ENCODE measurements around the gene HBD. TPM values are rescaled to one million over a fixed set of nuclear protein-coding genes. Genes with fewer than 3 reads are reported as not detected.
"Not testable (repeated sequence)": the region's sequence is repeated elsewhere in the genome, so short reads cannot be mapped to it uniquely, and the experiment has no call there.

HBD gene
- total RNA-seq, 3 donors from 2014 or later: not detected

DNA sequence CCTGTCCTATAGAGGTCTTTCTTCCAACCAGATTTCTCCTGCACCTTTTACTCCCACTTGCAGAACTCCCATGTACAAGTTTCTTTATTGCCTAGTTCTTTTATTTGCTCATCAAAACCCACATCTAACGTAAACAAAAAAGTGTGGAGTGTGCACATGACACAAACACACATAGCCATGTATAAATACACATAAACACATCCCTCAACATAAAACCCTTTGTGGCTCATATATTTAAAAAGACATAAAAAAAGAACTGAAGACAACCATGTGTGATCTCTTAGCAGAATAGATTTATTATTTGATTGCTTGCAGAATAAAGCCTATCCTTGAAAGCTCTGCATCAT, 18.6 kb upstream of the HBD start:
- Histone ChIP-seq H3K4me1 (no peaks in the 10 kb centered on the region), H3K27me3 (no peaks in the 10 kb centered on the region), H3K36me3 (no peaks in the 10 kb centered on the region), H3K9me3 (no peaks in the 10 kb centered on the region), H3K4me3 (no peak overlapping the region), H3K27ac (no peak overlapping the region)
- intact Hi-C loops (cut with DNase I; ENCODE audit: low total_unique reads): no loop called here
- no peak for DNase-seq (ENCODE audit: low spot score in 2 of 2)
- TF ChIP-seq, protein P1, sequence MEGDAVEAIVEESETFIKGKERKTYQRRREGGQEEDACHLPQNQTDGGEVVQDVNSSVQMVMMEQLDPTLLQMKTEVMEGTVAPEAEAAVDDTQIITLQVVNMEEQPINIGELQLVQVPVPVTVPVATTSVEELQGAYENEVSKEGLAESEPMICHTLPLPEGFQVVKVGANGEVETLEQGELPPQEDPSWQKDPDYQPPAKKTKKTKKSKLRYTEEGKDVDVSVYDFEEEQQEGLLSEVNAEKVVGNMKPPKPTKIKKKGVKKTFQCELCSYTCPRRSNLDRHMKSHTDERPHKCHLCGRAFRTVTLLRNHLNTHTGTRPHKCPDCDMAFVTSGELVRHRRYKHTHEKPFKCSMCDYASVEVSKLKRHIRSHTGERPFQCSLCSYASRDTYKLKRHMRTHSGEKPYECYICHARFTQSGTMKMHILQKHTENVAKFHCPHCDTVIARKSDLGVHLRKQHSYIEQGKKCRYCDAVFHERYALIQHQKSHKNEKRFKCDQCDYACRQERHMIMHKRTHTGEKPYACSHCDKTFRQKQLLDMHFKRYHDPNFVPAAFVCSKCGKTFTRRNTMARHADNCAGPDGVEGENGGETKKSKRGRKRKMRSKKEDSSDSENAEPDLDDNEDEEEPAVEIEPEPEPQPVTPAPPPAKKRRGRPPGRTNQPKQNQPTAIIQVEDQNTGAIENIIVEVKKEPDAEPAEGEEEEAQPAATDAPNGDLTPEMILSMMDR (IDR thresholded peaks at IDR 0.05): no peak
- TF ChIP-seq POLR2AphosphoS5 (IDR thresholded peaks at IDR 0.05): no peak
- no peak for TF ChIP-seq POLR2A (IDR thresholded peaks at IDR 0.05)

DNA sequence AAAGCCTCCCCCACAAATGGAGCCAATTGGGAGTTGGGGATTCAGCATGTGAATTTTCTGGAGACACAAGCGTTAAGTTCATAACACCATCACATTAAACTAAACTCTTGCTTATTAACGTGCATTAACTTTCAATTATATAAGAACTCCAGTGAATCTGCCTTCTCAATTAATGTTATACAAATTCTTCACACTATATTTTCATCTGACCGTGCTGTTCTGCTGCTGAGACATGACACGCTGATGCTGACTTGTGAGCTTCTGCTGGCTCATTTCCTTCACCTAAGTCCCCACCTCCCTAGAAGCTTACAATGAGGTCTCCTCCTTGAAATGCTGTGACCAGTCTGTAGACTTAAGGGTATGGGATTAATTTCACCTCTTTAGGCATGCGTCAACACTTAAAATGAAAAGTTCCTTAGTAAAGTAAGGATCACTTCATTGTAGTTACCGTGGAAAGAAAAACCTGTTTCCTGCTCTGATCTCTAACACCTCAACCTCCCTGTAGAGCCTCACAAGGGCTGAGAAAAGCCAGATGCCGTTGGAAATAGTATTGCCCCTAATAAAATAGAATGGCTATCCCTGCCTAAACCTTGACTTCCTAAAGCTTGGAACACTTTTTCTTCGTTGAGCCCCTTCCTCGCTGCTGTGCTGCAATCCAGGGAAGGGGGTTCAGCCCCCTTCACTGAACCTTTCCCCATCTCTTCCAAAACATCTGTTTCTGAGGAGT, 18.1 kb upstream of the HBD start:
- H3K4me3 ChIP-seq: no peak overlapping the region
- no peak overlapping the region for H3K27ac ChIP-seq
- no peaks in the 10 kb centered on the region for H3K9me3 ChIP-seq
- H3K4me1 ChIP-seq: no peaks in the 10 kb centered on the region
- DNase-seq (ENCODE audit: low spot score in 2 of 2): no peak
- TF ChIP-seq, protein P1 (IDR thresholded peaks at IDR 0.05): no peak
- TF ChIP-seq POLR2A (IDR thresholded peaks at IDR 0.05): no peak
- TF ChIP-seq POLR2AphosphoS5 (IDR thresholded peaks at IDR 0.05): no peak
- no peaks in the 10 kb centered on the region for H3K36me3 ChIP-seq
- intact Hi-C loops (cut with DNase I; ENCODE audit: low total_unique reads): no loop called here
- H3K27me3 ChIP-seq: no peaks in the 10 kb centered on the region

DNA sequence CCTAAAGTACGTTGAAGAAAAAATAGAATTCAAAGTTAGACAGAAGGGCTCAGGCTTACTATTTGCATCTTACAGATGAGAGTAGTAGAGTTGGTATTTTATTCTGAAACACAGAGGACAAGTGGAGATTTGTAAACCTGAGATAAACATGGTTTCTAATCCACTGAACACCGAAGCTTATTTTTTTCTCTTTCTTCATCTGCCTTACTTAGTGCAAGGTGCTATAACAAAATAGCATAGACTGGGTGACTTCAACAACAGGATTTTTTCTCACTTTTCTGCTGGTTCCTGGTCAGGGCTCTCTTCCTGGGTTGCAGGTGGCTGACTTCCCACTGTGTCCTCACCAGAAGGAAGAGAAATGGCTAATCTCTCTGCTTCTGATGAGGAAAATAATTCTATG, 17.5 kb upstream of the HBD start:
- no peak overlapping the region for H3K27ac ChIP-seq
- intact Hi-C loops (cut with DNase I; ENCODE audit: low total_unique reads): no loop called here

DNA sequence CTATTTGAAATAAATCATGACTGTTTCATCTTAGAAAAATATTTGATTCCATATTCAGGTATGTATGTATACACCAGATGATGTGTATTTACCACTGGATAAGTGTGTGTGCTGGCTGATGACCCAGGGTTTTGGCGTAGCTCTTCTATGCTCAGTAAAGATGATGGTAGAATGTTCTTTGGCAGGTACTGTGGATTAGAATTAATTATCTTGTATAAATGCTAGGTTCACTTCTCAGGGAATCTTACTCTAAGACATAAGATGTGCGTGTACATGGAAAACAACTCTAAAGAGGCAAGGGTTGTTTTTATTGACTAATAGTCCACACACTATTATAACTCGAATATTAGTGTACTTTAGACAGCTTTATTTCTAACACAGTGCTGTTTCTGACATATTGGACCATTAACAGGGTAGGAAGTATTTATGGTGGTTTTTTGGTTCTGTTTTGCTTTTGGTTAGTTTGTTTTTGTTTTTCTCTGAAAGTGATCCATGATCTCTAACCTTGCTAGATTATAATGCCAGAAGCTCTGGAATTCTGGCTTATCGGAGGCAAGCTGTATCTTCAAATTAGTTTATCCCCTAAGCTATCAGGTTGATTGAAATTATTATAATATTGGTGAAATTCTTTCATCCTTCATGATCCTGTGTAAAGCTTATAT, 16.4 kb upstream of the HBD start:
- no peak for DNase-seq (ENCODE audit: low spot score in 2 of 2)
- H3K27ac ChIP-seq: no peak overlapping the region
- no peaks in the 10 kb centered on the region for H3K36me3 ChIP-seq
- H3K27me3 ChIP-seq: no peaks in the 10 kb centered on the region
- H3K4me3 ChIP-seq: no peak overlapping the region
- H3K9me3 ChIP-seq: no peaks in the 10 kb centered on the region
- no peaks in the 10 kb centered on the region for H3K4me1 ChIP-seq
- intact Hi-C loops (cut with DNase I; ENCODE audit: low total_unique reads): no loop called here
- TF ChIP-seq POLR2A (IDR thresholded peaks at IDR 0.05): no peak
- TF ChIP-seq, protein P1 (IDR thresholded peaks at IDR 0.05): no peak
- no peak for TF ChIP-seq POLR2AphosphoS5 (IDR thresholded peaks at IDR 0.05)

More for the DNA sequence above, 17.5 kb upstream of the HBD start:
- Histone ChIP-seq H3K27me3 (no peaks in the 10 kb centered on the region), H3K9me3 (no peaks in the 10 kb centered on the region), H3K4me1 (no peaks in the 10 kb centered on the region), H3K36me3 (no peaks in the 10 kb centered on the region), H3K4me3 (no peak overlapping the region)
- TF ChIP-seq POLR2A (IDR thresholded peaks at IDR 0.05): no peak
- no peak for TF ChIP-seq POLR2AphosphoS5 (IDR thresholded peaks at IDR 0.05)
- TF ChIP-seq, protein P1 (IDR thresholded peaks at IDR 0.05): no peak
- no peak for DNase-seq (ENCODE audit: low spot score in 2 of 2)

DNA sequence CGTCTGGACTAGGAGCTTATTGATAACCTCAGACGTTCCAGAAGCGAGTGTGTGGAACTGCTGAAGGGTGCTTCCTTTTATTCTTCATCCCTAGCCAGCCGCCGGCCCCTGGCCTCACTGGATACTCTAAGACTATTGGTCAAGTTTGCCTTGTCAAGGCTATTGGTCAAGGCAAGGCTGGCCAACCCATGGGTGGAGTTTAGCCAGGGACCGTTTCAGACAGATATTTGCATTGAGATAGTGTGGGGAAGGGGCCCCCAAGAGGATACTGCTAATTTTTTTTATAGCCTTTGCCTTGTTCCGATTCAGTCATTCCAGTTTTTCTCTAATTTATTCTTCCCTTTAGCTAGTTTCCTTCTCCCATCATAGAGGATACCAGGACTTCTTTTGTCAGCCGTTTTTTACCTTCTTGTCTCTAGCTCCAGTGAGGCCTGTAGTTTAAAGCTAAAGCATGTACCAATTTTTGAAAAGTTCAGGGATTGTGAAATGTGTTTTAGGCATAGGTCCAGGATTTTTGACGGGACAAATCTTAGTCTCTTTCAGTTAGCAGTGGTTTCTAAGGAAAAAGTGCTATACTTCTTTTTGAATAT, 15.6 kb upstream of the HBD start, which contains the start of gene HBG1:
Gene HBG1, minus strand, starts transcription at position 51 of the 590 bp plus-strand sequence. CDS start 53 bp downstream, outside the sequence.
- DNase-seq (ENCODE audit: low spot score in 2 of 2): not testable (repeated sequence)

DNA sequence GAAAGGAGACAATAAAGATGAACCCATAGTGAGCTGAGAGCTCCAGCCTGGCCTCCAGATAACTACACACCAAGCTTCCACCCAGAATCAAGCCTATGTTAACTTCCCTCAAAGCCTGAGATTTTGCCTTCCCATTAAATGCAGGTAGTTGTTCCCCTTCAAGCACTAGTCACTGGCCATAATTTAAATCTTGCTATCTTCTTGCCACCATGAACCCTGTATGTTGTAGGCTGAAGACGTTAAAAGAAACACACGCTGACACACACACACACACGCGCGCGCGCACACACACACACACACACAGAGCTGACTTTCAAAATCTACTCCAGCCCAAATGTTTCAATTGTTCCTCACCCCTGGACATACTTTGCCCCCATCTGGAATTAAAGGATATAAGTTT, 14.2 kb upstream of the HBD start:
- H3K36me3 ChIP-seq; DNase-seq (ENCODE audit: low spot score in 2 of 2); H3K4me3 ChIP-seq; intact Hi-C loops (cut with DNase I; ENCODE audit: low total_unique reads); H3K4me1 ChIP-seq; H3K27me3 ChIP-seq; H3K27ac ChIP-seq; H3K9me3 ChIP-seq: not testable (repeated sequence)

More for the DNA sequence above, 15.6 kb upstream of the HBD start, which contains the start of gene HBG1:
- H3K27ac ChIP-seq; intact Hi-C loops (cut with DNase I; ENCODE audit: low total_unique reads); H3K9me3 ChIP-seq; H3K4me1 ChIP-seq; H3K4me3 ChIP-seq; H3K36me3 ChIP-seq; H3K27me3 ChIP-seq: not testable (repeated sequence)

All from breast epithelium (tissue), 4 donors.